H1 (cell line): ENCODE results near the gene RAB3GAP1.

Source experiments
- CBX5 ChIP-seq: fragments of 300-800, 300-1000 bp; sonication (generic); IDR thresholded peaks from 2 replicates; pipeline ENCODE4 v1.7.1; 2016; ENCODE audit warnings: antibody characterized with exemption, low read length, low read depth
- CTCF ChIP-seq, 3 experiments: IDR thresholded peaks; 1 replicate in 2 of 3; 2 replicates in 1 of 3; pipeline versions ENCODE4 v1.5.1 to v1.6.1; 2011; ENCODE audit warnings: low read length in 3 of 3, mild to moderate bottlenecking in 3 of 3, inconsistent platforms in 2 of 3, low read depth in 1 of 3, moderate library complexity in 1 of 3; ENCODE audit not compliant: insufficient read depth in 1 of 3; ENCODE audit errors: control extremely low read depth in 1 of 3
- EZH2 ChIP-seq: fragments of 200-600 bp; sonication (generic); IDR thresholded peaks from 2 replicates; pipeline ENCODE4 v1.7.1; 2012; ENCODE audit warnings: low read depth, mild to moderate bottlenecking, moderate library complexity, low read length, inconsistent platforms; ENCODE audit not compliant: severe bottlenecking
- PHF8 ChIP-seq: fragments of 200-600 bp; sonication (generic); conservative IDR thresholded peaks from 2 replicates; pipeline ENCODE4 v1.7.1; 2012; ENCODE audit warnings: low read depth, mild to moderate bottlenecking, inconsistent platforms, low read length, moderate library complexity
- POLR2A ChIP-seq, 2 experiments: IDR thresholded peaks; 1 replicate in 1 of 2; 2 replicates in 1 of 2; pipeline ENCODE4 v1.6.1; 2011; ENCODE audit warnings: low read depth in 2 of 2, low read length in 2 of 2, mild to moderate bottlenecking in 2 of 2; ENCODE audit errors: control extremely low read depth in 1 of 2
- POLR2AphosphoS5 ChIP-seq: IDR thresholded peaks from 2 replicates; pipeline ENCODE4 v1.6.1; 2011; ENCODE audit warnings: low read depth, low read length
- SUZ12 ChIP-seq: fragments of 200-600 bp; sonication (generic); IDR thresholded peaks from 2 replicates; pipeline ENCODE4 v1.6.1; 2012; ENCODE audit warnings: mild to moderate bottlenecking, inconsistent platforms, low read length, moderate library complexity, mixed read lengths

- TF ChIP-seq POLR2AphosphoS5 (no peak), PHF8 (no peak), EZH2 (no peak), CTCF (IDR thresholded peaks at IDR 0.05; ENCODE audit: control extremely low read depth in 1 of 3, insufficient read depth in 1 of 3, low read depth in 1 of 3, low read length in 3 of 3) (no peak), CBX5 (no peak), POLR2A (IDR thresholded peaks at IDR 0.05; ENCODE audit: control extremely low read depth in 1 of 2, low read depth in 2 of 2, low read length in 2 of 2) (no peak), SUZ12 (no peak)
Measured at GRCh38 chr2:135029481-135030134, 22.5 kb upstream of the RAB3GAP1 start.
